Measurements from ENCODE around the gene GIMAP5. TPM values are rescaled to one million over a fixed set of nuclear protein-coding genes. Genes with fewer than 3 reads are reported as not detected.

Gene GIMAP5
- total and polyA plus RNA-seq, 2 experiments from 2014 or later = not detected

DNA sequence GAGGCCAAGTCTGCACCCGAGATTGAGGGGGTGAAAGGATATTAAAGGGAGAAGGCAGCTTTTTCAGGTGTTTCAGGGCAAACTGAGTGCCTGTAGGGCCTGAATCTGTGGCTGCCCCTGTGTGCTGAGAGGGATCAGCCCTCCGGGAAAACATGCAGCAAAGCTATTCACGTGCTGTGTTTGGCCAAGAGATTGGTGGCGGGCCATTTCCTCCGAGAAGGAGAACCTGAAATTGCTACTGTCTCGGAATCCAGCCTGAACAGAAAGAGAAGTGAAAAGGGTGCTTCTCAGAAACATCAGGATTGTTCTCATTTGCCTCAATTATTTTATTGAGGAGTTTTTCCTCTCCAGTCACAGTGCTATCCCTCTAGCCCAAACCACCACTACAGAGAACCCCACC lies 16.0 kb downstream of the GIMAP5 start:
- no peaks in the 10 kb centered on the region for H4K20me1 ChIP-seq (ENCODE audit: insufficient read depth)
- no peak overlapping the region for H3K4me3 ChIP-seq
- WGBS, 2 experiments (ENCODE audit: low coverage in 1 of 2, low lambda C conversion rate in 2 of 2, missing lambda C conversion rate in 2 of 2) = 30% methylated on average over 6 of the region's 6 CpGs
- in situ Hi-C loops (cut with MboI) = no loop called here
- no peaks in the 10 kb centered on the region for H3K4me1 ChIP-seq (ENCODE audit: insufficient read depth)
- no peak for TF ChIP-seq EZH2phosphoT487 (IDR thresholded peaks at IDR 0.05; ENCODE audit: insufficient read depth, low read depth)
- no peak for TF ChIP-seq EZH2 (IDR thresholded peaks at IDR 0.05; ENCODE audit: insufficient read depth, poor library complexity, severe bottlenecking)
- no peak for DNase-seq
- H3K79me2 ChIP-seq (ENCODE audit: insufficient read depth) = no peaks in the 10 kb centered on the region
- no peaks in the 10 kb centered on the region for H3F3A ChIP-seq (ENCODE audit: insufficient read depth)
- H3K27me3 ChIP-seq (replicated peaks; ENCODE audit: insufficient read depth) = no peaks in the 10 kb centered on the region
- no peaks in the 10 kb centered on the region for H3K9me3 ChIP-seq (ENCODE audit: low read depth)
- no peak overlapping the region for H3K27ac ChIP-seq
- H3K9ac ChIP-seq = no peak overlapping the region
- no peaks in the 10 kb centered on the region for H3K36me3 ChIP-seq (ENCODE audit: low read depth)
- no peaks in the 10 kb centered on the region for H3K9me2 ChIP-seq (ENCODE audit: insufficient read depth)
- no peak overlapping the region for H2AFZ ChIP-seq
- H3K4me2 ChIP-seq (ENCODE audit: unreplicated experiment) = no peak overlapping the region

DNA sequence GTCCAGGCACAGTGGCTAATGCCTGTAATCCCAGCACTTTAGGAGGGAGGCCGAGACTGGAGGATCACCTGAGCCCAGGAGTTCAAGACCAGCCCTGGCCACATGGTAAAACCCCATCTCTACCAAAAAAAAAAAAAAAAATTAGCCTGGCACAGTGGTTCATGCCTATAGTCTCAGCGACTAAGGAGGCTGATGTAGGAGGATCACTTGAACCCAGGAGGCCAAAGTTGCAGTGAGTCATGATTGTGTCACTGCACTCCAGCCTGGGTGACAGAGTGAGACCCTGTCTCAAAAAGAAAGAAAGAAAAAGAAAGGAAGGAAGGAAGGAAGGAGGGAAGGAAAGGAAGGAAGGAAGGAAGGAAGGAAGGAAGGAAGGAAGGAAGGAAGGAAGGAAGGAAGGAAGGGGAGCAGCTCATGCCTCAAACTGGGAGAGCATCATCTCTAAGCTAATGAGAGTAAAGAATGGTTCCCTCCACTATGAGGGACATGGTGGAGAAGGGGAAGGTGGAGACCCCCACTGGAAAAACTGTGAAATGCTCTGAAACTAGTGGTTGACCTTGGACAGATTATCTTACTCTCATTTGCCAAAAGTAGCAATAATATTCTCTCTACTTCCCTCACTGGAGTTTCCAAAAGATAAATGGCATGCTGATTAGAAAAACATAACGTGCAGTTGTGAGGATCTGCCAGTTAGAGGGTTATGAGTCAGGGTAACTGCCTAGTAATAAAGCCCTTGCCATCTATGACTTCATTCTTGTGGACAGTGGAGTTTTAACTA lies 16.8 kb downstream of the GIMAP5 start:
- Histone ChIP-seq H3K36me3 (ENCODE audit: low read depth) (no peaks in the 10 kb centered on the region), H3K79me2 (ENCODE audit: insufficient read depth) (no peaks in the 10 kb centered on the region), H3K9me2 (ENCODE audit: insufficient read depth) (no peaks in the 10 kb centered on the region), H3K9ac (no peak overlapping the region), H3K4me3 (no peak overlapping the region), H4K20me1 (ENCODE audit: insufficient read depth) (no peaks in the 10 kb centered on the region), H3K27ac (no peak overlapping the region), H3K9me3 (ENCODE audit: low read depth) (no peaks in the 10 kb centered on the region), H3K27me3 (replicated peaks; ENCODE audit: insufficient read depth) (no peaks in the 10 kb centered on the region), H3K4me1 (ENCODE audit: insufficient read depth) (no peaks in the 10 kb centered on the region), H3K4me2 (ENCODE audit: unreplicated experiment) (no peak overlapping the region), H3F3A (ENCODE audit: insufficient read depth) (no peaks in the 10 kb centered on the region), H2AFZ (no peak overlapping the region)
- DNase-seq = peak; percentile 33
- in situ Hi-C loops (cut with MboI) = no loop called here
- 4 to 8% methylated on average over 3 of the region's 3 CpGs for WGBS, 2 experiments (ENCODE audit: low coverage in 1 of 2, low lambda C conversion rate in 2 of 2, missing lambda C conversion rate in 2 of 2)
- no peak for TF ChIP-seq EZH2 (IDR thresholded peaks at IDR 0.05; ENCODE audit: insufficient read depth, poor library complexity, severe bottlenecking)

DNA sequence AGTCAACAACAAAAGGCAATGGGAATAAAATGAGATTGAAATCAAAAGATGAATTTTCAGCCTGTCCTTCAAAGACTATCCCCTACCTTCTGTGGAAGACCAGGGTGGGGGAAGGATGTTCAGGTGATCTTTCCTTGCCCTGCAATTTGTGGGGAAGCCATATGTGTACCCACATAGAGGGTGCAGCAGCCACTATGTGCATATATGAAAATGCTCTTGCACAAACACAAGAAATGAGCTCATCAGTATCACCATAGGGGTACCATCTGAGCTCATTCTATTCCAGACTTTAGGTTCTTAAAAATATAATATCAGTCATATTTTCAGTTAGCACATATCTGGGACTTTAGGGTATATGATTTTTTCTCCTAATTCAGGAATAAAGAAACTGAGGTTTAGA lies 17.7 kb downstream of the GIMAP5 start:
- no peak overlapping the region for H3K27ac ChIP-seq
- H3F3A ChIP-seq (ENCODE audit: insufficient read depth) = no peaks in the 10 kb centered on the region
- H3K36me3 ChIP-seq (ENCODE audit: low read depth) = no peaks in the 10 kb centered on the region
- H3K9ac ChIP-seq = no peak overlapping the region
- H3K4me2 ChIP-seq (ENCODE audit: unreplicated experiment) = no peak overlapping the region
- no peak overlapping the region for H3K4me3 ChIP-seq
- H3K79me2 ChIP-seq (ENCODE audit: insufficient read depth) = no peaks in the 10 kb centered on the region
- in situ Hi-C loops (cut with MboI) = no loop called here
- no peaks in the 10 kb centered on the region for H4K20me1 ChIP-seq (ENCODE audit: insufficient read depth)
- no peaks in the 10 kb centered on the region for H3K9me3 ChIP-seq (ENCODE audit: low read depth)
- DNase-seq = no peak
- H3K9me2 ChIP-seq (ENCODE audit: insufficient read depth) = no peaks in the 10 kb centered on the region
- no peaks in the 10 kb centered on the region for H3K27me3 ChIP-seq (replicated peaks; ENCODE audit: insufficient read depth)
- TF ChIP-seq EZH2phosphoT487 (IDR thresholded peaks at IDR 0.05; ENCODE audit: insufficient read depth, low read depth) = no peak
- no peak for TF ChIP-seq EZH2 (IDR thresholded peaks at IDR 0.05; ENCODE audit: insufficient read depth, poor library complexity, severe bottlenecking)
- no peaks in the 10 kb centered on the region for H3K4me1 ChIP-seq (ENCODE audit: insufficient read depth)
- H2AFZ ChIP-seq = no peak overlapping the region

DNA sequence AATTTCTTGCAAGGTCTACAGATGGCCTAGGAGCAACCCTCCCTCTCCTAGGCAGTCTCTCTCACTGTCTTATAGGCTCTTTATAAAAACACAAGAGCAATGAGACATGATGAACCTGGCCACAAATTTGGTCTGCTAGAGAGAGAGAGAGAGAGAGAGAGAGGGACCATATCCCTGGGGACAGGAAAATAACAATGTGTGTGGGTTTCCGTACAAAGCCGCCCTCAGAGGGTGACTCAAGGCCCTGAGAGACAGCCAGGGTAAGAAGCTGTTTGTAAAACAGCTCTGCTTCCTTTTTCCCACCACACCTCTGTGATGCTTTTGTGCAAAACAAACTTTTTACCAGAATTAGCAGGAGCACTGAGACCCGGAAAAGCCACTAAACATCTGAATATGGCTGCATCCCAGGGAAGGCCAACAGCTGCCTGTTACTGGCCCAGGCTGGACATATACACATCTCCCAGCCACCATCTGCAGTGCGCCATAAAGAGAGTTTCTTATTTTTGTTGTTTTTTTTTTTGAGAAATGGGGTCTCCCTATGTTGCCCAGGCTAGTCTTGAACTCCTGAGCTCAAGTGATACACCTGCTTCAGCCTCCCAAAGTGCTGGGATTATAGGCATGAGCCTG lies 18.4 kb downstream of the GIMAP5 start:
- Histone ChIP-seq H3K9me2 (ENCODE audit: insufficient read depth) (no peaks in the 10 kb centered on the region), H2AFZ (no peak overlapping the region), H3K4me2 (ENCODE audit: unreplicated experiment) (no peak overlapping the region), H3K4me1 (ENCODE audit: insufficient read depth) (no peaks in the 10 kb centered on the region), H3F3A (ENCODE audit: insufficient read depth) (no peaks in the 10 kb centered on the region), H3K4me3 (no peak overlapping the region), H3K27ac (no peak overlapping the region), H3K9me3 (ENCODE audit: low read depth) (no peaks in the 10 kb centered on the region), H3K9ac (no peak overlapping the region), H3K27me3 (replicated peaks; ENCODE audit: insufficient read depth) (no peaks in the 10 kb centered on the region), H3K36me3 (ENCODE audit: low read depth) (no peaks in the 10 kb centered on the region), H3K79me2 (ENCODE audit: insufficient read depth) (no peaks in the 10 kb centered on the region), H4K20me1 (ENCODE audit: insufficient read depth) (no peaks in the 10 kb centered on the region)
- in situ Hi-C loops (cut with MboI) = no loop called here
- WGBS, 2 experiments (ENCODE audit: low coverage in 1 of 2, low lambda C conversion rate in 2 of 2, missing lambda C conversion rate in 2 of 2) = 29 to 37% methylated on average over 4 of the region's 4 CpGs
- DNase-seq = no peak
- TF ChIP-seq EZH2 (IDR thresholded peaks at IDR 0.05; ENCODE audit: insufficient read depth, poor library complexity, severe bottlenecking) (no peak), EZH2phosphoT487 (IDR thresholded peaks at IDR 0.05; ENCODE audit: insufficient read depth, low read depth) (no peak)

Measured in GM23248 (cell line).